Measurements from ENCODE around the gene ATP5PO.

ATP5PO gene

GRCh38 chr21:33940164-33940880 lies 24.7 kb upstream of the ATP5PO start (continued):
- TF ChIP-seq SNAI2 (CRISPR knock-in tag; IDR thresholded peaks at IDR 0.05): no peak
- TF ChIP-seq, protein P1, sequence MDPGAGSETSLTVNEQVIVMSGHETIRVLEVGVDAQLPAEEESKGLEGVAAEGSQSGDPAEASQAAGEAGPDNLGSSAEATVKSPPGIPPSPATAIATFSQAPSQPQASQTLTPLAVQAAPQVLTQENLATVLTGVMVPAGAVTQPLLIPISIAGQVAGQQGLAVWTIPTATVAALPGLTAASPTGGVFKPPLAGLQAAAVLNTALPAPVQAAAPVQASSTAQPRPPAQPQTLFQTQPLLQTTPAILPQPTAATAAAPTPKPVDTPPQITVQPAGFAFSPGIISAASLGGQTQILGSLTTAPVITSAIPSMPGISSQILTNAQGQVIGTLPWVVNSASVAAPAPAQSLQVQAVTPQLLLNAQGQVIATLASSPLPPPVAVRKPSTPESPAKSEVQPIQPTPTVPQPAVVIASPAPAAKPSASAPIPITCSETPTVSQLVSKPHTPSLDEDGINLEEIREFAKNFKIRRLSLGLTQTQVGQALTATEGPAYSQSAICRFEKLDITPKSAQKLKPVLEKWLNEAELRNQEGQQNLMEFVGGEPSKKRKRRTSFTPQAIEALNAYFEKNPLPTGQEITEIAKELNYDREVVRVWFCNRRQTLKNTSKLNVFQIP (CRISPR knock-in tag; IDR thresholded peaks at IDR 0.05; ENCODE audit: borderline replicate concordance, low read depth): no peak
- TF ChIP-seq ZNF8 (CRISPR knock-in tag; IDR thresholded peaks at IDR 0.05): no peak

DNA sequence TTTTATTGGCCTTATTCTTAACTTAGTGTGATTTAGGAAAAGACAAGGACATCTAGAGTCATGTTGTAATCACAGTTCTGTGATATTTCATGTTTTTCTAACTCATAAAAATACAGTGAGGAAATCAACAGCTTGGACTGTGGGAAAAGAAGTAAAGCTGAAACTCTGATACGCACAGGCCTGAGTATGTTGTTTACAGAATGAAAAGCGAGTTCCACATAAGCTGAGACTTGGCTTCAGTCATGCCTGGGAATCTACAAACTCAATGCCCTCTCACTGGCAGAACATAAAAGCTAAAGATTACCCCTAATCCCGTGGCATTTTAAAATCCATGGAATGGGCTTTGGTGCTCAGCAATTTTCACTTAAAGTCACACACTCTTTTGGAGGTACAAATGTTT lies 23.6 kb upstream of the ATP5PO start:
- TF ChIP-seq OSR1 (CRISPR knock-in tag; IDR thresholded peaks at IDR 0.05) (no peak), RARB (CRISPR knock-in tag; IDR thresholded peaks at IDR 0.05) (no peak), ZFP30 (CRISPR knock-in tag; IDR thresholded peaks at IDR 0.05) (no peak), GLIS3 (CRISPR knock-in tag; IDR thresholded peaks at IDR 0.05) (no peak), ISL1 (CRISPR knock-in tag; IDR thresholded peaks at IDR 0.05) (no peak), TCF4 (CRISPR knock-in tag; IDR thresholded peaks at IDR 0.05; ENCODE audit: borderline replicate concordance) (no peak), ZNF565 (CRISPR knock-in tag; conservative IDR thresholded peaks at IDR 0.05; ENCODE audit: low read depth) (no peak), ZFP3 (CRISPR knock-in tag; IDR thresholded peaks at IDR 0.05) (no peak), ZNF8 (CRISPR knock-in tag; IDR thresholded peaks at IDR 0.05) (no peak), PPARA (CRISPR knock-in tag; IDR thresholded peaks at IDR 0.05; ENCODE audit: borderline replicate concordance) (no peak)
- TF ChIP-seq, protein P2, sequence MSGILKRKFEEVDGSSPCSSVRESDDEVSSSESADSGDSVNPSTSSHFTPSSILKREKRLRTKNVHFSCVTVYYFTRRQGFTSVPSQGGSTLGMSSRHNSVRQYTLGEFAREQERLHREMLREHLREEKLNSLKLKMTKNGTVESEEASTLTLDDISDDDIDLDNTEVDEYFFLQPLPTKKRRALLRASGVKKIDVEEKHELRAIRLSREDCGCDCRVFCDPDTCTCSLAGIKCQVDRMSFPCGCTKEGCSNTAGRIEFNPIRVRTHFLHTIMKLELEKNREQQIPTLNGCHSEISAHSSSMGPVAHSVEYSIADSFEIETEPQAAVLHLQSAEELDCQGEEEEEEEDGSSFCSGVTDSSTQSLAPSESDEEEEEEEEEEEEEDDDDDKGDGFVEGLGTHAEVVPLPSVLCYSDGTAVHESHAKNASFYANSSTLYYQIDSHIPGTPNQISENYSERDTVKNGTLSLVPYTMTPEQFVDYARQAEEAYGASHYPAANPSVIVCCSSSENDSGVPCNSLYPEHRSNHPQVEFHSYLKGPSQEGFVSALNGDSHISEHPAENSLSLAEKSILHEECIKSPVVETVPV (CRISPR knock-in tag; IDR thresholded peaks at IDR 0.05): no peak
- TF ChIP-seq, protein P1 (CRISPR knock-in tag; IDR thresholded peaks at IDR 0.05; ENCODE audit: borderline replicate concordance, low read depth): no peak
- ATAC-seq: no peak

DNA sequence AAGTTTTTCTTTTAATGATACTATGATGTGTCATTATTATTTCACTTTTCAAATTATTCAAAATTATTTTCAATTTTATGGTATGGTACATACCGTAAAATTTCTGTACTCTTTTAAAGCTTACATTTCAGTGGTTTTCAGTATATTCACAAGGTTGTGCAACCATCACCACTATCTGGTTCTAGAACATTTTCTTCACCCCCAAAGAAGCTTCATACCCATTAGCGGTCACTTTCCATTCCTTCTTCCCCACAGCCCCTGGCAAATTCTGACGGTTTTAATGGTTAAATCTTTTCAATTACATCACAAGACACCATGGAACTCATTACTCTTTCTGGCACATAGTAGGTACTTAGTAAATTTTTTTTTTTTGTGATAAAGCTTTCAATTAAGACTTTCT lies 22.8 kb upstream of the ATP5PO start:
- no peak for ATAC-seq
- TF ChIP-seq CSDC2 (CRISPR knock-in tag; IDR thresholded peaks at IDR 0.05) (no peak), ZFP30 (CRISPR knock-in tag; IDR thresholded peaks at IDR 0.05) (no peak), PATZ1 (CRISPR knock-in tag; IDR thresholded peaks at IDR 0.05; ENCODE audit: borderline replicate concordance) (no peak), SNAI2 (CRISPR knock-in tag; IDR thresholded peaks at IDR 0.05) (no peak), ZC3H10 (CRISPR knock-in tag; IDR thresholded peaks at IDR 0.05) (no peak), ZFP3 (CRISPR knock-in tag; IDR thresholded peaks at IDR 0.05) (no peak), ESRRG (CRISPR knock-in tag; IDR thresholded peaks at IDR 0.05) (no peak), TOX (CRISPR knock-in tag; IDR thresholded peaks at IDR 0.05; ENCODE audit: borderline replicate concordance) (no peak), CREB5 (CRISPR knock-in tag; IDR thresholded peaks at IDR 0.05; ENCODE audit: low read depth) (no peak), ZNF8 (CRISPR knock-in tag; IDR thresholded peaks at IDR 0.05) (no peak), ARNTL (CRISPR knock-in tag; IDR thresholded peaks at IDR 0.05; ENCODE audit: borderline replicate concordance, low read depth) (no peak), ZNF565 (CRISPR knock-in tag; conservative IDR thresholded peaks at IDR 0.05; ENCODE audit: low read depth) (no peak), GLIS3 (CRISPR knock-in tag; IDR thresholded peaks at IDR 0.05) (no peak)
- TF ChIP-seq, protein P1 (CRISPR knock-in tag; IDR thresholded peaks at IDR 0.05; ENCODE audit: borderline replicate concordance, low read depth): no peak

Data from SK-N-SH treated with all-trans-retinoic acid at 6 μM for 48 hours (cell line).